Keratinocyte (primary cell): ENCODE measurements around the gene SCN1B. TPM values are rescaled to one million over a fixed set of nuclear protein-coding genes. Genes with fewer than 3 reads are reported as not detected.

Experiments
- DNase-seq: peaks from one replicate; pipeline ENCODE4 v3.0.0-alpha.2; 2011; ENCODE audit warnings: low read depth, missing footprints, low spot score
- FAIRE-seq: peaks from 2 replicates; lab custom pipeline; 2011; peaks lifted over from hg19 to GRCh38; lab: Jason Lieb, UNC
- H2AFZ ChIP-seq: 2 replicates; pipeline ENCODE4 v1.6.0; 2012; ENCODE audit warnings: low read length, control low read depth, inconsistent platforms; ENCODE audit not compliant: control insufficient read depth
- H3K27ac ChIP-seq: 2 replicates; pipeline ENCODE4 v1.5.1; 2011; ENCODE audit warnings: low read length; ENCODE audit not compliant: control insufficient read depth, insufficient read depth
- H3K27me3 ChIP-seq: 3 replicates; pipeline ENCODE4 v1.6.0; 2011; ENCODE audit warnings: low read length; ENCODE audit not compliant: control insufficient read depth, insufficient read depth; ENCODE audit errors: extremely low read depth
- H3K36me3 ChIP-seq, 2 experiments: 2 replicates in 1 of 2; 3 replicates in 1 of 2; pipeline ENCODE4 v1.5.1; 2011; ENCODE audit warnings: low read length in 2 of 2, mild to moderate bottlenecking in 1 of 2; ENCODE audit not compliant: control insufficient read depth in 2 of 2, insufficient read depth in 2 of 2; ENCODE audit errors: extremely low read depth in 1 of 2
- H3K4me1 ChIP-seq: 3 replicates; pipeline ENCODE4 v1.5.1; 2011; ENCODE audit warnings: low read length; ENCODE audit not compliant: control insufficient read depth, insufficient read depth; ENCODE audit errors: extremely low read depth
- H3K4me2 ChIP-seq: 3 replicates; pipeline ENCODE4 v1.6.0; 2011; ENCODE audit warnings: low read depth, low read length; ENCODE audit not compliant: control insufficient read depth, insufficient read depth; ENCODE audit errors: extremely low read depth
- H3K4me3 ChIP-seq, 3 experiments: fragments of 200-600 bp in 1 of 3; sonication (generic) in 1 of 3; 2 replicates in 2 of 3; 3 replicates in 1 of 3; pipeline ENCODE4 v1.5.1; 2011 to 2016; ENCODE audit warnings: low read length in 3 of 3, mild to moderate bottlenecking in 3 of 3, control low read depth in 2 of 3, inconsistent platforms in 1 of 3, low read depth in 1 of 3, mixed read lengths in 1 of 3, mixed run types in 1 of 3, moderate library complexity in 1 of 3; ENCODE audit not compliant: control insufficient read depth in 2 of 3, insufficient read depth in 2 of 3; ENCODE audit errors: extremely low read depth in 1 of 3
- H3K79me2 ChIP-seq: 2 replicates; pipeline ENCODE4 v1.6.0; 2012; ENCODE audit warnings: low read length; ENCODE audit not compliant: control insufficient read depth, insufficient read depth
- H3K9ac ChIP-seq: 3 replicates; pipeline ENCODE4 v1.6.0; 2011; ENCODE audit warnings: low read length; ENCODE audit not compliant: control insufficient read depth, insufficient read depth; ENCODE audit errors: extremely low read depth
- H3K9me1 ChIP-seq: 3 replicates; pipeline ENCODE4 v1.6.0; 2011; ENCODE audit warnings: low read length; ENCODE audit not compliant: control insufficient read depth, insufficient read depth; ENCODE audit errors: extremely low read depth
- H3K9me3 ChIP-seq: 2 replicates; pipeline ENCODE4 v1.5.1; 2012; ENCODE audit warnings: low read depth, low read length; ENCODE audit not compliant: control insufficient read depth
- H4K20me1 ChIP-seq: 3 replicates; pipeline ENCODE4 v1.6.0; 2011; ENCODE audit warnings: low read length; ENCODE audit not compliant: control insufficient read depth, insufficient read depth; ENCODE audit errors: extremely low read depth
- CTCF ChIP-seq, 3 experiments: IDR thresholded peaks in 1 of 3; conservative IDR thresholded peaks in 1 of 3; optimal IDR thresholded peaks in 1 of 3; 2 replicates in 2 of 3; 3 replicates in 1 of 3; pipeline versions ENCODE3 to v1.5.1; 2011; ENCODE audit warnings: low read length in 3 of 3, mild to moderate bottlenecking in 3 of 3, moderate library complexity in 2 of 3, control low read depth in 1 of 3, inconsistent platforms in 1 of 3; ENCODE audit not compliant: insufficient read depth in 2 of 3; ENCODE audit errors: extremely low read depth in 1 of 3
- EZH2 ChIP-seq: IDR thresholded peaks from one replicate; pipeline ENCODE4 v1.6.1; 2012; ENCODE audit warnings: inconsistent platforms, mild to moderate bottlenecking, low read length, moderate library complexity
- dilution Hi-C: fragments of 300-500 bp; cut with MboI; formaldehyde crosslinking; loops from one replicate; pipeline ENCODE4 v1.7.0; 2020; ENCODE audit warnings: low sequenced_read_pairs; ENCODE audit not compliant: extremely low pct_ligation_motif_present
- polyA plus RNA-seq, 5 experiments: library from polyadenylated mRNA; depleted of rRNA in 3 of 5; stranded (reverse) in 3 of 5; stranded (forward) in 1 of 5; unstranded in 1 of 5; fragments of >200 nt; gene quantifications; 1 replicate in 1 of 5; 2 replicates in 3 of 5; 3 replicates in 1 of 5; pipeline versions ENCODE4 v1.2.1 to v1.2.3, GENCODE V29; 2011 to 2012; ENCODE audit warnings: missing spikeins in 2 of 5, low read depth in 1 of 5, low replicate concordance in 1 of 5

The SCN1B gene
- polyA plus RNA-seq, 1 donor (not counting 4 experiments of a cell fraction or from before 2014, with no cell fraction given), result 0.30 TPM

GRCh38 chr19:35053667-35054293 is 23.5 kb downstream of the SCN1B start:
- DNase-seq (no peak), FAIRE-seq (no peak)
- H3K4me2 ChIP-seq, result no peak overlapping the region
- H3K4me1 ChIP-seq, result no peaks in the 10 kb centered on the region
- no peak for TF ChIP-seq EZH2
- TF ChIP-seq CTCF (optimal IDR thresholded peaks at IDR 0.05 in 1 of 3, IDR thresholded peaks at IDR 0.05 in 1 of 3, conservative IDR thresholded peaks at IDR 0.05 in 1 of 3; ENCODE audit: extremely low read depth in 1 of 3, insufficient read depth in 2 of 3, low read length in 3 of 3), result no peak
- H3K9me1 ChIP-seq, result no peaks in the 10 kb centered on the region
- no peaks in the 10 kb centered on the region for H3K27me3 ChIP-seq
- H3K9me3 ChIP-seq, result no peaks in the 10 kb centered on the region
- no peak overlapping the region for H2AFZ ChIP-seq
- no peaks in the 10 kb centered on the region for H3K79me2 ChIP-seq
- H3K9ac ChIP-seq, result no peak overlapping the region
- no peaks in the 10 kb centered on the region for H3K36me3 ChIP-seq
- dilution Hi-C loops, result no loop called here
- H3K27ac ChIP-seq, result no peak overlapping the region
- no peak overlapping the region for H3K4me3 ChIP-seq
- no peaks in the 10 kb centered on the region for H4K20me1 ChIP-seq

GRCh38 chr19:35054626-35055025 is 24.4 kb downstream of the SCN1B start:
- no peak for TF ChIP-seq CTCF (optimal IDR thresholded peaks at IDR 0.05 in 1 of 3, IDR thresholded peaks at IDR 0.05 in 1 of 3, conservative IDR thresholded peaks at IDR 0.05 in 1 of 3; ENCODE audit: extremely low read depth in 1 of 3, insufficient read depth in 2 of 3, low read length in 3 of 3)
- TF ChIP-seq EZH2, result no peak
- dilution Hi-C loops, result no loop called here
- no peaks in the 10 kb centered on the region for H4K20me1 ChIP-seq
- H2AFZ ChIP-seq, result no peak overlapping the region
- no peak overlapping the region for H3K4me2 ChIP-seq
- no peaks in the 10 kb centered on the region for H3K4me1 ChIP-seq
- no peak overlapping the region for H3K9ac ChIP-seq
- no peaks in the 10 kb centered on the region for H3K9me1 ChIP-seq
- no peaks in the 10 kb centered on the region for H3K27me3 ChIP-seq
- H3K27ac ChIP-seq, result no peak overlapping the region
- DNase-seq, result no peak
- no peak for FAIRE-seq
- H3K79me2 ChIP-seq, result no peaks in the 10 kb centered on the region
- no peak overlapping the region for H3K4me3 ChIP-seq
- H3K9me3 ChIP-seq, result no peaks in the 10 kb centered on the region
- no peaks in the 10 kb centered on the region for H3K36me3 ChIP-seq
